Karpas-422 (cell line): Measurements from ENCODE around the gene MBTPS2. TPM values are rescaled to one million over a fixed set of nuclear protein-coding genes. Genes with fewer than 3 reads are reported as not detected.

ENCODE experiments used
- DNase-seq: peaks from one replicate; pipeline ENCODE4 v3.0.0-alpha.2; 2015
- H2AFZ ChIP-seq: fragments of 200-600 bp; sonication (generic); 2 replicates; pipeline ENCODE4 v1.6.1; 2014; ENCODE audit warnings: antibody characterized with exemption, low read length, mixed read lengths
- H3K27ac ChIP-seq: fragments of 200-600 bp; sonication (generic); 2 replicates; pipeline ENCODE4 v1.5.1; 2014; ENCODE audit warnings: mild to moderate bottlenecking, low read length, moderate library complexity
- H3K27me3 ChIP-seq: fragments of 200-600 bp; sonication (generic); 2 replicates; pipeline ENCODE4 v1.6.1; 2014; ENCODE audit warnings: low read length, mixed read lengths
- H3K36me3 ChIP-seq: fragments of 200-600 bp; sonication (generic); 2 replicates; pipeline ENCODE4 v1.6.1; 2014; ENCODE audit warnings: low read length, mixed read lengths; ENCODE audit not compliant: insufficient read depth
- H3K4me1 ChIP-seq: fragments of 200-600 bp; sonication (generic); 2 replicates; pipeline ENCODE4 v1.6.1; 2014; ENCODE audit warnings: mild to moderate bottlenecking, low read length, mixed read lengths
- H3K4me2 ChIP-seq: fragments of 200-600 bp; sonication (generic); 2 replicates; pipeline ENCODE4 v1.6.1; 2014; ENCODE audit warnings: low read length, low read depth, mild to moderate bottlenecking; ENCODE audit not compliant: poor library complexity, severe bottlenecking
- H3K4me3 ChIP-seq: fragments of 200-600 bp; sonication (generic); 2 replicates; pipeline ENCODE4 v1.5.1; 2014; ENCODE audit warnings: mild to moderate bottlenecking, antibody characterized with exemption, low read length, mixed read lengths
- H3K79me2 ChIP-seq: fragments of 200-600 bp; sonication (generic); 2 replicates; pipeline ENCODE4 v1.6.1; 2014; ENCODE audit warnings: mild to moderate bottlenecking, low read length, mixed read lengths
- H3K9ac ChIP-seq: fragments of 200-600 bp; sonication (generic); 2 replicates; pipeline ENCODE4 v1.6.0; 2014; ENCODE audit warnings: low read length
- H3K9me2 ChIP-seq: fragments of 200-600 bp; sonication (generic), shearing (Covaris generic); replicated peaks from 2 replicates; pipeline ENCODE4 v1.6.0; 2014; ENCODE audit warnings: mild to moderate bottlenecking, low read length, moderate library complexity; ENCODE audit not compliant: insufficient read depth
- H3K9me3 ChIP-seq: fragments of 300-700, 200-600 bp; sonication (generic); 2 replicates; pipeline ENCODE4 v1.6.1; 2014; ENCODE audit warnings: low read length, mixed read lengths
- H4K20me1 ChIP-seq: fragments of 200-600 bp; sonication (generic); 2 replicates; pipeline ENCODE4 v1.6.1; 2014; ENCODE audit warnings: mild to moderate bottlenecking, antibody characterized with exemption, low read length, low read depth; ENCODE audit not compliant: insufficient read depth
- small RNA-seq: library from RNA; depleted of rRNA; stranded (forward); fragments of <200 nt; gene quantifications from one replicate; pipeline ENCODE3, GENCODE V24; 2014
- total RNA-seq: library from RNA; depleted of rRNA; stranded (reverse); fragments of >200 nt; shearing (Covaris generic); gene quantifications from 2 replicates; pipeline ENCODE4 v1.2.3, GENCODE V29; 2014; ENCODE audit warnings: low replicate concordance; rRNA removed

MBTPS2 gene
- total RNA-seq, 1 experiment from 2014 or later, result 19.6 TPM

GRCh38 chrX:21929209-21929608 lies 89.8 kb downstream of the MBTPS2 start:
- H3K27ac ChIP-seq, result no peak overlapping the region
- H3K9ac ChIP-seq, result no peak overlapping the region
- H3K9me2 ChIP-seq, result no peaks in the 10 kb centered on the region
- H3K4me1 ChIP-seq, result peaks cover 8% of the 10 kb centered on the region
- no peak overlapping the region for H3K4me3 ChIP-seq
- H3K36me3 ChIP-seq, result no peaks in the 10 kb centered on the region
- H2AFZ ChIP-seq, result no peak overlapping the region
- no peaks in the 10 kb centered on the region for H3K79me2 ChIP-seq
- H3K27me3 ChIP-seq, result no peaks in the 10 kb centered on the region
- no peak overlapping the region for H3K4me2 ChIP-seq
- no peak for DNase-seq
- H3K9me3 ChIP-seq, result no peaks in the 10 kb centered on the region
- H4K20me1 ChIP-seq, result no peaks in the 10 kb centered on the region

GRCh38 chrX:21930986-21931385 lies 91.6 kb downstream of the MBTPS2 start:
- H4K20me1 ChIP-seq, result no peaks in the 10 kb centered on the region
- H3K79me2 ChIP-seq, result no peaks in the 10 kb centered on the region
- no peak overlapping the region for H3K9ac ChIP-seq
- H3K9me3 ChIP-seq, result no peaks in the 10 kb centered on the region
- H3K27me3 ChIP-seq, result no peaks in the 10 kb centered on the region
- peaks cover 8% of the 10 kb centered on the region for H3K4me1 ChIP-seq
- H3K4me3 ChIP-seq, result no peak overlapping the region
- no peak overlapping the region for H3K27ac ChIP-seq
- no peaks in the 10 kb centered on the region for H3K36me3 ChIP-seq
- no peak overlapping the region for H3K4me2 ChIP-seq
- no peak for DNase-seq
- no peak overlapping the region for H2AFZ ChIP-seq
- H3K9me2 ChIP-seq, result no peaks in the 10 kb centered on the region

DNA sequence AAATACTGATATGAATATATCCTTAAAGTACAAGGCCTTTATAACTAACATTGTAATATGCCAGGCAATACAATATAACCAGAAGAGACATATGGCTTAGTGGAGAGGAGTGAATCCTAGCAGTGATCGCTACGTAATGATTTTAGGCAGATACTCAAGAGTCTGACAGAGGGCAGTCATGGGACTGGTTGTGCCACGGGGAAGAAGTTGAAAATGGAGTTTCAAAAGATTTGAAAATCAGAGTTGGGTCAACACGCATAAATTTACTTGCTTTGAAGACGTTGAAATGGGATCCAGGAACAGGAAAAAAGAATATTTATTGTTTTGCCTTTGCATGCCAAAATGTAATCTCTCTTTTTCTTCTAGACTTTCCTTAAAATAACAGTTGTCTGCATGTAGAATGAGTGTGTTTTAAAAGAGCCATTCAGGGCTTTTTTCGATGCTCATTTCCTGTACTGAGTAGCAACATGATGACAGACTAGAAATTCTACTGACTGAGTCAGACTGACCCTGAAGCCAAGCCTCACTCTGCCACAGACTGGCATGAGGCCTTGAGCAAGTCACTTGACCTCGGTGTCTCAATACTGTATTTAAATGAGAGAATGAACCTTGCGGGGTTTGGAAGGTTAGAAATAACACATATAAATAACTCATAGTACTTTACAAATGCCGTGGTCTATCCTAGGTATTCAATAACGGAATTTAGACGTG lies 93.0 kb downstream of the MBTPS2 start:
- Histone ChIP-seq H4K20me1 (no peaks in the 10 kb centered on the region), H3K79me2 (no peaks in the 10 kb centered on the region), H3K27me3 (no peaks in the 10 kb centered on the region), H3K27ac (no peak overlapping the region), H3K4me1 (peaks cover 3% of the 10 kb centered on the region), H3K36me3 (no peaks in the 10 kb centered on the region), H3K9me3 (no peaks in the 10 kb centered on the region), H3K4me3 (no peak overlapping the region), H3K9me2 (no peaks in the 10 kb centered on the region), H3K4me2 (no peak overlapping the region), H2AFZ (no peak overlapping the region), H3K9ac (no peak overlapping the region)
- DNase-seq, result no peak

- DNase-seq, result no peak
- Histone ChIP-seq H3K4me3 (no peak overlapping the region), H3K79me2 (no peaks in the 10 kb centered on the region), H3K4me2 (no peak overlapping the region), H3K36me3 (no peaks in the 10 kb centered on the region), H4K20me1 (no peaks in the 10 kb centered on the region), H3K27ac (no peak overlapping the region), H3K9me2 (no peaks in the 10 kb centered on the region), H3K27me3 (no peaks in the 10 kb centered on the region), H3K9me3 (no peaks in the 10 kb centered on the region), H3K4me1 (no peaks in the 10 kb centered on the region), H2AFZ (no peak overlapping the region), H3K9ac (no peak overlapping the region)
Observed at GRCh38 chrX:21933077-21933476, 93.7 kb downstream of the MBTPS2 start.

DNA sequence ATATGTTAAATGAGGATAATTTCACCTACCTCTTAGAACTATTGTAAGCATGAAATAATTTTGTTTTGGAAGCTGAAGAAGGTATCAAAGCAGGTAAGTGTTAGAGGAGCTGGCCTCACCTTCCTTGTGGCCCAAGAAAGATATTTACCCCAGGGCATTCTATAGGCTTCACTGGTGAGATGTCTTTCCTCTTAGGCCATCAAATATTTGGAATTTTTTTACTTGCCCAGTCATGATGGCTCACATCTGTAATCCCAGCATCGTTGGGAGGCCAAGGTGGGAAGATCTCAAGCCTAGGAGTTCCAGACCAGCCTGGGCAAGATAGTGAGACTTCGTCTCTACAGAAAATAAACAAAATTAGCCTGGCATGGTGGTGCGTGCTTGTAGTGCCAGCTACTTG lies 95.0 kb downstream of the MBTPS2 start:
- no peak overlapping the region for H3K4me3 ChIP-seq
- no peaks in the 10 kb centered on the region for H3K79me2 ChIP-seq
- no peaks in the 10 kb centered on the region for H3K9me3 ChIP-seq
- no peak overlapping the region for H3K4me2 ChIP-seq
- H3K36me3 ChIP-seq, result no peaks in the 10 kb centered on the region
- no peaks in the 10 kb centered on the region for H3K9me2 ChIP-seq
- H3K27me3 ChIP-seq, result no peaks in the 10 kb centered on the region
- no peak for DNase-seq
- no peaks in the 10 kb centered on the region for H3K4me1 ChIP-seq
- H4K20me1 ChIP-seq, result no peaks in the 10 kb centered on the region
- no peak overlapping the region for H3K27ac ChIP-seq
- no peak overlapping the region for H3K9ac ChIP-seq
- no peak overlapping the region for H2AFZ ChIP-seq

Small RNA genes within 50 kb of the gene (small RNA-seq; reads per million reads assigned to genes)
- gene U73479.1, result not detected

Other genes starting within 250 kb of the MBTPS2 start
- gene KLHL34, start 181.3 kb upstream of the MBTPS2 start, total RNA-seq, result not detected in 2 replicates
- not detected in 2 replicates for gene SMPX, start 81.5 kb upstream of the MBTPS2 start, total RNA-seq
- gene YY2, start 16.4 kb downstream of the MBTPS2 start, total RNA-seq, result 0.60 and 0.94 TPM in 2 replicates
- gene SMS, start 101.1 kb downstream of the MBTPS2 start, total RNA-seq, result 116 and 131 TPM in 2 replicates
- gene PHEX, start 192.7 kb downstream of the MBTPS2 start, total RNA-seq, result 1.3 TPM in 1 of 2 replicates, not detected in the other